NCI-H2107 (cell line): Measurements from ENCODE around the gene ARSA.

ENCODE experiments used
- DNase-seq: peaks from one replicate; lab custom pipeline; 2025; lab: John Stamatoyannopoulos, UW

The ARSA gene

DNA sequence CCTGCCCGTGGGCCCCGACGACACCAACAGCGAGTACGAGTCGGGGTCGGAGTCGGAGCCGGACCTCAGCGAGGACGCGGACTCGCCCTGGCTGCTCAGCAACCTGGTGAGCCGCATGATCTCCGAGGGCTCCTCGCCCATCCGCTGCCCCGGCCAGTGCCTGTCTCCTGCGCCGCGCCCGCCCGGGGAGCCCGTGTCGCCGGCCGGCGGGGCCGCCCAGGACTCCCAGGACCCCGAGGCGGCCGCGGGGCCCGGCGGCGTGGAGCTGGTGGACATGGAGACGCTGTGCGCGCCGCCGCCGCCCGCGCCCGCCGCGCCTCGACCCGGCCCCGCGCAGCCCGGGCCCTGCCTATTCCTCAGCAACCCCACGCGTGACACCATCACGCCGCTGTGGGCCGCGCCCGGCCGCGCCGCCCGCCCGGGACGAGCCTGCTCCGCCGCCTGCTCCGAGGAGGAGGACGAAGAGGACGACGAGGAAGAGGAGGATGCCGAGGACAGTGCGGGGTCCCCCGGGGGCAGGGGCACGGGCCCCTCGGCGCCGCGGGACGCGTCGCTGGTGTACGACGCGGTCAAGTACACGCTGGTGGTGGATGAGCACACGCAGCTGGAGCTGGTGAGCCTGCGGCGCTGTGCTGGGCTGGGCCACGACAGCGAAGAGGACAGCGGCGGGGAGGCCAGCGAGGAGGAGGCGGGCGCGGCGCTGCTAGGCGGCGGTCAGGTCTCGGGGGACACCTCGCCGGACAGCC is 23.5 kb downstream of the ARSA start:
- DNase-seq: no peak

GRCh38 chr22:50603511-50604255 is 24.3 kb downstream of the ARSA start:
- no peak for DNase-seq

DNA sequence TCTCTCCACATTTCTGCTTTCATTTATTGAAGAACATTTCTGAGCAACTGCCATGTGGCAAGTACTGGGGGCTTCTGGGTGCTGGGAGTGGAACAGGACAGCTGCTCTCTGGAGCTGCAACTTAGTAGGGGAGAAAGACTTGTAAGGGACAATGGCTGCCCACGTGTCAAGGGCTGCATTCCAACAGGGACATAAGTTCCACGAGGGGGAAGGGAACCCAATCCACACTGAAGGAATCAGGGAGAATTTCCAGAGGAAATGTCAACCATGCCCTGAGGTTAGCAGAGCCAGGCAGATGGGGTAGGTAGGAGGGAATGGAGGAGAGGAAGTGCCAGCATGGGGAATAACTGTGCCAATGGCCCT is 25.6 kb downstream of the ARSA start:
- no peak for DNase-seq

DNA sequence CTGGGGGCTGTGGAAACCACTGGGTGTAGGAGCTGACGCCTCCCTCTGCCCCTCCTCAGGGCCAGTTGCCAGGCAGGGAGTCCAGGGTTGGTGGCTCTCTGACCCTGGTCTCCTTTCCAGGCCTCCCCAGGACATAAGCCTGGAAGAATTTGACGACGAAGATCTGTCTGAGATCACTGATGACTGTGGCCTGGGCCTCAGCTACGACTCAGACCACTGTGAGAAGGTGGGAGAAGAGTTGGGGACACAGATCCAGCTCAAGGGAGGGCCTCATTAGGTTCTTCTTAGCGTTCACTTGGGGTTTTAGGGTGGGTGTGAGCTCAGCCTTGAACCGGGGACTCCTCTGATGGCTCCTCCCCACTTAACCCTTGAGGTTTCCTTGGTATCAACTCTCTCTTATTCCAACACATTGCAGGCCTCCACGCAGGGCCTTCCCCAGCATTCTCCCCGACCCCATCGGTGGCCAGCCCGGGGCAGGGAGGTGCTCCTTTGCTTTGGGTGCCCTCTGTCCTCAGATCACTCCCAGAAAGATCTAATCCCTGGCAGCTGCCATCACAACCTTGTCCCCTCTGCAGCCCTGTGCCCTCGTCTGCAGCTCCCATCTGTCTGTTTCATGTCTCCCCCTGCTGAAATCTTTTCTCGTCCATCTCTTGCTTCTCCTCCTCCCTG is 26.1 kb downstream of the ARSA start:
- no peak for DNase-seq

DNA sequence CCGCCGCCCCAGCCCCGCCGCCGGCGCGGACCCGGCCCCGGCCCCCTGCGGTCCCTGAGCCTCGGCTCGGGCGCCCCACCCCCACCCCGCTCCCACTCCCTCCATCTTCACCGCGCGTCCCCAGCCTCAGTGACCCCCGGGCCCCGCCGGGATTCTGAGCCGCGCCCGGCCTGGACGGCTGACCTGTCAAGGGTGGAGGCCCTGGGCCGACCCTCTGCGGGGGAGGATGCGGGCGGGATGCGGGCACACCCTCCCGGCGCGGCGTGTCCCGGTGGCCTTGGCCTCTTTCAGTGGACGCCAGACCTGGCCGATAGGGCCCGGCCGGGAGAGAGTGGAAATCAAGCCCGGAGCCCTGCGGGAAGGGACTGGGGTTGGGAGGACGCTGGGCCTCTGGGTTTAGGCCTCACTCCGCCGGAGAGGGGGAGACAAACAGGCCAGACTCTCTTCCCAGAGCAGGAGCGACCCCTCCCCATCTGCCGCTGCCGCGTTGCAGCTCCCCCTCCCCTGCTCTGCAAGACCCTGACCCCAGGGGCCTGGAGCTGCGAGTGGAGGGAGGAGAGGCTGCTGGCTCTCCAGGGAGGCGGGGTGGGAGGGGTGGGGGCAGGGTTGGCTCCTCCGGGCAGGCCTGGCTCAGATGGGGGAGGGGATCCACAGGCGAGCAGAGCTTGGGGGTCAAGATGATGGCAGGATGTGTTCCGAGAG is 26.8 kb downstream of the ARSA start:
- no peak for DNase-seq

GRCh38 chr22:50600538-50600937 is 27.4 kb downstream of the ARSA start, which contains the start of gene MAPK8IP2:
MAPK8IP2 (plus strand) TSS chr22:50600793; CDS start chr22:50600819, 26 bp downstream.
- no peak for DNase-seq

- DNase-seq: no peak
These were observed 28.0 kb downstream of the ARSA start for GRCh38 chr22:50599816-50600455.

- no peak for DNase-seq
These were observed 30.9 kb downstream of the ARSA start for GRCh38 chr22:50597097-50597496.

- DNase-seq: no peak
These were observed 32.8 kb downstream of the ARSA start for GRCh38 chr22:50595189-50595588.

DNA sequence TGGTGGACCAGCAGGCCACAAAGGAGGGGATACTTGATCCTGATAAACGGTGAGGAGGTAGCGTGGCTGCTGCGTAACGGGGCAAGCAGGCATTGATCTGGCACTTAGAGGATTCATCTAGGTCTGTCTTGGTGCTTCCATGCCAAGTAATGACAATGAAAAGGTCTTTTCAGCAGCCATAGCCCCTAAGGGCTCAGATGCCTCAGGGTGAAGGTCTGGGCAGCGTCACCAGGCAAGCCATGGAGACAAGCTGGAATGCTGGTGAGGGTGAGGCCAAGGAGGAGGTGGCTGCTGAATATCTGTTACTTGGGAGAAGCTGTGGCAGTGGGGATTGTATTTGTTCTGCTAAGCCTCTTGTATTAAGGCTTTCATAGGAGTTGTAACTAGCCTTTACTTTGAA is 40.5 kb downstream of the ARSA start:
- DNase-seq: no peak

GRCh38 chr22:50586416-50586815 is 41.5 kb downstream of the ARSA start:
- no peak for DNase-seq

DNA sequence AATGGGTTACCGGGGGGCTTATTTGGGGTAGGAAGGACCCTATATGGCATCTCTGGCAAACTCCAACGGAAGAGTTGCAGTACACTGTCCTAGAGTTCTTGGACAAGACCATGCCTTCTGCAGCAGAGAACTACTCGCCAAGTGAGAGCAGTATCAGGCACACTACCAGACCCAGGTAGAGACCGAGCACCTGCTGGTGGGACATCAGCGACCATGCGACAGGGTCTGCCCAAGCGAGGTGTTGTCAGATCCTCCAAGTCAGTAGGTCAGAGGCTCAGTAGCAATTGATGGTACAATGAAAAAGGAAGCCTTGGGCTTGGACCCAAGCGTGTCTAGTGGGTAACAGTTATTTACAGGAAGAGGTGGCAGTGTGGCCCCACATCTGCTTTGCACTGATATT is 42.2 kb downstream of the ARSA start:
- DNase-seq: no peak

DNA sequence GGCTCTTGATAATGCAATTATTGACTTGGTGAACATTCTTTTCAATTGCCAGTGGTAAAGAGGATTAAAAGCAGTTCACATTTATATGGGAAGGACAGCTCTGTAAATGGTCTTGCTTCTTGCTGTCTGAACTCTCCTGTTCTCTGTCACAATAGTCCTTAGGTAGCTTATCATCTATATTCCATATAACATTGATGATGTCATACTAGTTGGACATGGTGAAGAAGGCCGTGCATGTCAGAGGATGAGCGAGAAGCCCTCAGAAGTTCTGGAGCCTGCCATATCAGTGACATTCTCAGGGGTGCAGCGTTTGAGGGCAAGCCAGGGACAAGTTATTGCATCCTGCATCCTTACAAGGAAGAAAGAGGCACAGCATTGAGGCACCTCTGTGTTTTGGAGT is 42.7 kb downstream of the ARSA start:
- no peak for DNase-seq

GRCh38 chr22:50584106-50585096 is 43.6 kb downstream of the ARSA start:
- DNase-seq: no peak

DNA sequence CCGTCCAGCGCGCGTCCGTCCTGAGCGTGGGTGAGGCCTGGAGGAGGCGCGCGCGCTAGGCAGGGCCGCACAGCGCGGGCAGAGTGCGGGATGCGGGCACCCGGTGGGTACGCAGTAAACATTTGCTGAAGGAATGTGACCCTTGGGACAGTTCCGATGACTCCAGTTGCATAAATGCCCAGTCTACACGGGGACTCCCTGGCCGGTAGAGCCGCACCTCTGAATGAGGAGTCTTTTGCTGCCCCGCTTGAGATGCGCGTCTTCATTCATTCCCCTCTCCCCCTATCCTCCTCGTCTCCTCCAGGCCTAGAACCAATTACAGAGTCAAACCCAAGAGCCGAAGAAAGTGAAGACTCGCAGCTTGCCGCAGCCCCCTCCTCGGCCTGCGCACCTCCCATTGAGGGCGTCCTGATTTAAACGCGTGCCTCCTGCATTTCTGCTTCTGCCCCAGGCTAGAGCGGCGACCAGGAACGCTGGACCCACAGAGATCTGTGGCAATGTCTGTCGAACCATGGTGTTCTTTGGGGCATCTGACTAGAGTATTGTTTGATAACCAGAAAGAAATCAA is 44.6 kb downstream of the ARSA start:
- DNase-seq: no peak

DNA sequence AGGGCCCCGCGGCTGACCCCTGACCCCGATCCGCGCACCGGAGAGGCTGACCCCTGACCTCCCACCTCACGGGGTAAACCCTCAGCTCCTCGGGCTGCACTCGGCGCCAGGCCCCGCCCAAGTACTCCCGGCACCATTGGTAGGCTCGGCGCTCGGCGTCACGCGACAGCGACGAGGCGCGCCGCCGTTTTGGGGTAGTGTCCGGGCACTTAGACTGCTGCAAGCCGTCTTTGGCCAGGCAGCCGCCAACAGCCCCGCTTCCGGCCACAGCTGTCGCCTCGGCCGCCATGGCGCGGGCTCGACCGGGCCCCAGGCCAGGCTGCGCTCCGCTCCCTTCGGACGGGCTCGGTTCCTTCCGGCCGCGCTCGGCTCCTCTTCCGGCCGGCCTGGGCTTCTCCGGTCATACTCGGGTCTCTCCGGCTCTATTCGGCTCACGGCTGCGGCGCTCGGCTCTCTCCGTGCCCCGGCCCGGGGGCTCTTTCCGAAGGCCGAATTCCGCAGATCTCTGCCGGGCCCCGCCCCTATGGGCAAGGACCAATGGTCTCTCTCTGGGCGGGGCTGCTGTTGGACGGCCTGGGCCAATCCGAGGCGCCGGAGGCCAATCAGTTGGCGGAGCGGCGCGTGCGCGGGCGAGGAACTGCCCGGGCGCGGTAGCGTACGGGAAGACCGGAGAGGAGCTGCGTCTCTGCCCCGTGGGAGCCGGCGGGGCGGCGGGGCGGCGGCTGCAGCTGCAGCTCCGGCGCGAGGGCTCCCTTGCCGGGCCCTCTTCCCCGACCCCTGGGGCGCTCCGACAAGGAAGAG is 45.3 kb downstream of the ARSA start, which contains the start of gene CHKB:
Gene CHKB, minus strand, starts transcription at position 357 of the 801 bp plus-strand sequence. Its CDS starts 68 bp downstream, at position 289.
- DNase-seq: peak; percentile 87

- DNase-seq: no peak
These were observed 45.9 kb downstream of the ARSA start for GRCh38 chr22:50581950-50582492.

DNA sequence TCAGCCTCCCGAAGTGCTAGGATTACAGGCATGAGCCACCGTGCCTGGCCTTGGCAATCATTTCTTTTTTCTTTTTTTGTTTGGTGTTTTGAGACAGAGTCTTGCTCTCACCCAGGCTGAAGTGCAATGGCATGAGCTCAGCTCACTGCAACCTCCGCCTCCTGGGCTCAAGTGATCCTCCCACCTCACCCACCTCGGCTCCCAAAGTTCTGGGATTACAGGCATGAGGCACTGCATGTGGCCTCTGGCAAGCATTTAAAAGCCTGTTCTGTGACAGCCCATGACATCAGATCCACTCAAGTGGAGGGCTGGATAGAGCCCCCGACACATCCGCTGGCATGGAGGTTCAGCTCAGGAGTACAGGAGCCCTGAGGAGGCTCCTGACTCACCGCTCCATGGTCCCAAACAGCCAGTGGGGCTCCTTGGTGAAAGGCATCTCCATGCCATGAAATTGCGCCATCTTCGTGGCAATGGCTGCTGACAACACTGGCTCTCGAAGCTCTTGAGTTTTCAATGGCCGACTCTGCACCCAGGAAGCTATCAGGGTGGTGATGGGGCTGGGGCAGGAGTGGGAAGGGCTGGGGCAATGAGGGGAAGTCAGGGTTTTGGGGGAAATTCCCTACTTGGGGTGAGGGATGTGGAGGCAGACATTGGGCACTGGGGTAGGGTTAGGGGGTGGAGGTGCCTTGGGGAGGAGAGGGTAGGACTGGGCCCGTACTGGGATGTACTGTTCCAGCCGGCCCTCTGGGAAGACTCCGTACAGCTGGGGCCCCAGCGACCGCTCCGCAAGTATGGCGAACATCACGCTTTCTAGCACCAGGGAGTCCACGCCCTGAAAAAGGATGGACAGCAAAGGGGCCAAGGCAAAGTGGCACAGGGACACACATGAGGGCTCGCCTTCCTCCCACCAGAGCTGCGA is 46.7 kb downstream of the ARSA start:
- DNase-seq: no peak
